Panc1 (cell line): ENCODE data around the gene MYL3. TPM values are rescaled to one million over a fixed set of nuclear protein-coding genes. Genes with fewer than 3 reads are reported as not detected.

Experiments
- ATAC-seq: fragments of 200-7000 bp; cut with Tn5 transposase; 2 replicates; pipeline ENCODE4 v1.9.1; 2020; ENCODE audit warnings: mild to moderate bottlenecking, moderate library complexity
- BruUV-seq: library from RNA; stranded (reverse); fragments of 400-500 nt; replicated peaks from 2 replicates; lab custom pipeline; 2021; lab: Mats Ljungman, UMichigan
- CTCF ChIA-PET: fragments of 300-600 bp; sonication (Branson Sonifier 250); formaldehyde crosslinking; loops from one replicate; lab custom pipeline; 2022; ENCODE audit warnings: antibody characterized with exemption; lab: Charles Lee
- POLR2A ChIA-PET: fragments of 300-600 bp; sonication (Branson Sonifier 250); formaldehyde crosslinking; loops from one replicate; lab custom pipeline; 2022; ENCODE audit warnings: antibody characterized with exemption; lab: Charles Lee
- DNase-seq: peaks from one replicate; pipeline ENCODE4 v3.0.0-alpha.2; 2010; ENCODE audit warnings: low read depth, low spot score
- H3K27ac ChIP-seq: 2 replicates; pipeline ENCODE4 v1.5.1; 2011; ENCODE audit warnings: mild to moderate bottlenecking, low read length, inconsistent platforms
- H3K27me3 ChIP-seq: fragments of 200-500 bp; sonication (Bioruptor generic); 2 replicates; pipeline ENCODE4 v1.6.0; 2014; ENCODE audit warnings: low read length, inconsistent platforms; ENCODE audit not compliant: control insufficient read depth, insufficient read depth
- H3K36me3 ChIP-seq: fragments of 200-500 bp; sonication (Bioruptor generic); 2 replicates; pipeline ENCODE4 v1.5.1; 2014; ENCODE audit warnings: inconsistent platforms, mild to moderate bottlenecking, low read length, moderate library complexity; ENCODE audit not compliant: control insufficient read depth, insufficient read depth
- H3K4me1 ChIP-seq: 2 replicates; pipeline ENCODE4 v1.5.1; 2011; ENCODE audit warnings: inconsistent platforms, mild to moderate bottlenecking, low read length, moderate library complexity; ENCODE audit not compliant: control insufficient read depth, insufficient read depth
- H3K4me3 ChIP-seq, 2 experiments: 2 replicates each; pipeline ENCODE4 v1.5.1; 2011 to 2012; ENCODE audit warnings: low read depth in 2 of 2, low read length in 2 of 2, mild to moderate bottlenecking in 2 of 2, inconsistent platforms in 1 of 2, moderate library complexity in 1 of 2
- H3K9me3 ChIP-seq: fragments of 200-500 bp; sonication (Bioruptor generic); 2 replicates; pipeline ENCODE4 v1.5.1; 2014; ENCODE audit warnings: low read depth, mild to moderate bottlenecking, inconsistent platforms, low read length, moderate library complexity; ENCODE audit not compliant: control insufficient read depth, insufficient read depth
- CTCF ChIP-seq: fragments of 450-650 bp; IDR thresholded peaks from 2 replicates; pipeline ENCODE4 v1.5.1; 2017; ENCODE audit warnings: mild to moderate bottlenecking
- POLR2AphosphoS5 ChIP-seq: IDR thresholded peaks from 2 replicates; pipeline ENCODE4 v1.6.1; 2012; ENCODE audit warnings: mild to moderate bottlenecking, low read depth, low read length, moderate library complexity
- SIN3A ChIP-seq: IDR thresholded peaks from 2 replicates; pipeline ENCODE4 v1.6.1; 2012; ENCODE audit warnings: low read depth, mild to moderate bottlenecking, low read length, moderate library complexity, borderline replicate concordance; ENCODE audit not compliant: insufficient read depth
- TCF7L2 ChIP-seq: IDR thresholded peaks from 2 replicates; pipeline ENCODE4 v1.6.1; 2011; ENCODE audit warnings: mild to moderate bottlenecking, low read depth, low read length, inconsistent platforms
- in situ Hi-C: cut with HindIII; loops from 2 replicates; pipeline ENCODE4 v1.10.0; 2016; ENCODE audit warnings: low sequenced_read_pairs, low pct_unique_long_range_greater_than_20kb
- intact Hi-C: fragments of 100-400 bp; cut with micrococcal nuclease; formaldehyde crosslinking; loops from one replicate; pipeline ENCODE4 v1.10.0; 2022; ENCODE audit not compliant: unreplicated experiment
- total RNA-seq: library from RNA; stranded (reverse); gene quantifications from one replicate; pipeline ENCODE4 v1.2.1, GENCODE V29; 2021; ENCODE audit not compliant: unreplicated experiment
- TF ChIP-seq, protein P1 (sequence below), 2 experiments: IDR thresholded peaks; 2 replicates each; pipeline ENCODE4 v1.6.1; 2011 to 2012; ENCODE audit warnings: low read depth in 2 of 2, control low read depth in 1 of 2, low read length in 1 of 2, mild to moderate bottlenecking in 1 of 2, moderate library complexity in 1 of 2; ENCODE audit not compliant: insufficient read depth in 1 of 2

Gene MYL3
- total RNA-seq, 1 experiment from 2014 or later = not detected

DNA sequence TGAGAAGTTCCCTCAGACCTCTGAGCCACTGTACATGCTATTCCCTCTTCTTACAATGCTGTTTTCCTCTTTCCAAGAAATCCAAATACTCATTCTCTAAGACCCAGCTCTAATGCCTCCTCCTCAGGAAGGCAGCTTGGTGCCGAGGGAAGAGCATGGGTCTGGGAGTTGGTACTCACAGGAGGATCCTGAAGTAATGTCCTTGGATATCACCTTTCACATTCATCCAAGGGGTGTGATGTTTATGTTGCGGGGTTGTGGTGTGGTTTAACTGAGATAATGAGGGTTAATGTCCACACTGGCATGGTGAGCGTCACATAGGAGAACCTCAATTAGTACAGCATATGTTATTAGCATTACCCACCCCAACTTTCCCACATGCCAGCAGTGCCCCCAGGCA, 31.9 kb downstream of the MYL3 start:
- POLR2A ChIA-PET = no interaction called here
- BruUV-seq = no TSS peak
- no peak for ATAC-seq
- Histone ChIP-seq H3K4me3 (no peak overlapping the region), H3K9me3 (no peaks in the 10 kb centered on the region), H3K27ac (no peak overlapping the region), H3K36me3 (no peaks in the 10 kb centered on the region), H3K27me3 (no peaks in the 10 kb centered on the region), H3K4me1 (no peaks in the 10 kb centered on the region)
- TF ChIP-seq CTCF (no peak), TCF7L2 (no peak), POLR2AphosphoS5 (no peak), SIN3A (no peak)
- TF ChIP-seq, protein P1, sequence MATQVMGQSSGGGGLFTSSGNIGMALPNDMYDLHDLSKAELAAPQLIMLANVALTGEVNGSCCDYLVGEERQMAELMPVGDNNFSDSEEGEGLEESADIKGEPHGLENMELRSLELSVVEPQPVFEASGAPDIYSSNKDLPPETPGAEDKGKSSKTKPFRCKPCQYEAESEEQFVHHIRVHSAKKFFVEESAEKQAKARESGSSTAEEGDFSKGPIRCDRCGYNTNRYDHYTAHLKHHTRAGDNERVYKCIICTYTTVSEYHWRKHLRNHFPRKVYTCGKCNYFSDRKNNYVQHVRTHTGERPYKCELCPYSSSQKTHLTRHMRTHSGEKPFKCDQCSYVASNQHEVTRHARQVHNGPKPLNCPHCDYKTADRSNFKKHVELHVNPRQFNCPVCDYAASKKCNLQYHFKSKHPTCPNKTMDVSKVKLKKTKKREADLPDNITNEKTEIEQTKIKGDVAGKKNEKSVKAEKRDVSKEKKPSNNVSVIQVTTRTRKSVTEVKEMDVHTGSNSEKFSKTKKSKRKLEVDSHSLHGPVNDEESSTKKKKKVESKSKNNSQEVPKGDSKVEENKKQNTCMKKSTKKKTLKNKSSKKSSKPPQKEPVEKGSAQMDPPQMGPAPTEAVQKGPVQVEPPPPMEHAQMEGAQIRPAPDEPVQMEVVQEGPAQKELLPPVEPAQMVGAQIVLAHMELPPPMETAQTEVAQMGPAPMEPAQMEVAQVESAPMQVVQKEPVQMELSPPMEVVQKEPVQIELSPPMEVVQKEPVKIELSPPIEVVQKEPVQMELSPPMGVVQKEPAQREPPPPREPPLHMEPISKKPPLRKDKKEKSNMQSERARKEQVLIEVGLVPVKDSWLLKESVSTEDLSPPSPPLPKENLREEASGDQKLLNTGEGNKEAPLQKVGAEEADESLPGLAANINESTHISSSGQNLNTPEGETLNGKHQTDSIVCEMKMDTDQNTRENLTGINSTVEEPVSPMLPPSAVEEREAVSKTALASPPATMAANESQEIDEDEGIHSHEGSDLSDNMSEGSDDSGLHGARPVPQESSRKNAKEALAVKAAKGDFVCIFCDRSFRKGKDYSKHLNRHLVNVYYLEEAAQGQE (IDR thresholded peaks at IDR 0.05; ENCODE audit: insufficient read depth in 1 of 2, low read depth in 2 of 2, low read length in 1 of 2) = no peak
- in situ Hi-C loops = no loop called here
- CTCF ChIA-PET = no interaction called here
- DNase-seq = no peak
- intact Hi-C loops = no loop called here

DNA sequence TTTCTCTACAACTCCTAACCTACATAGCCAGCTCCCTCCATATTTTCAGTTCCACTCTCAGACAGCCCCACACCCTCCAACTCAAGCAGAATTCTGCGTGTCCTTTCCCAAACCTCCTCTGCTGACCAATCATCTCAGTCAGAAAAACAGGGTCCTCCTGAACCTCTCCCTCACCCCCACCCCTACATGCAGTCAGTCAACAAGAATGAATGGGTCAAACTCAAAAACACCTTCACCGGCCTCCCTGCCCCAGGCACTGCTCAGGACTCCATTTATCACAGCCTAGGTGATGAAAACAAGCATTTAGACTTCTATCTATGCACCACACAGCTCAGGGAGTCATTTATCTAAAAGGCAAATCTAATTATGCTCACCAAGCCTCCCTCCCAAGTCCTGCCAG, 32.4 kb downstream of the MYL3 start:
- CTCF ChIA-PET = no interaction called here
- H3K36me3 ChIP-seq = no peaks in the 10 kb centered on the region
- POLR2A ChIA-PET = no interaction called here
- no TSS peak for BruUV-seq
- no peak for ATAC-seq
- no peak overlapping the region for H3K4me3 ChIP-seq
- intact Hi-C loops = no loop called here
- H3K9me3 ChIP-seq = no peaks in the 10 kb centered on the region
- no peaks in the 10 kb centered on the region for H3K4me1 ChIP-seq
- in situ Hi-C loops = no loop called here
- no peaks in the 10 kb centered on the region for H3K27me3 ChIP-seq
- TF ChIP-seq POLR2AphosphoS5 (no peak), CTCF (no peak), SIN3A (no peak), TCF7L2 (no peak)
- TF ChIP-seq, protein P1 (IDR thresholded peaks at IDR 0.05; ENCODE audit: insufficient read depth in 1 of 2, low read depth in 2 of 2, low read length in 1 of 2) = no peak
- H3K27ac ChIP-seq = no peak overlapping the region
- no peak for DNase-seq
